OCI-LY3 (cell line): Measurements from ENCODE around the gene CHKB.
"Not testable (repeated sequence)": the region's sequence is repeated elsewhere in the genome, so short reads cannot be mapped to it uniquely, and the experiment has no call there.

ENCODE experiments used
- H2AFZ ChIP-seq: fragments of 200-600, 300-600 bp; shearing (Covaris generic); 2 replicates; pipeline ENCODE4 v1.6.0; 2014; ENCODE audit warnings: antibody characterized with exemption, low read depth, low read length
- H3K27ac ChIP-seq: fragments of 200-600, 300-600 bp; sonication (generic); 2 replicates; pipeline ENCODE4 v1.5.1; 2014; ENCODE audit warnings: mild to moderate bottlenecking, low read length, moderate library complexity, mixed read lengths
- H3K27me3 ChIP-seq: fragments of 200-600, 300-600 bp; sonication (generic); 2 replicates; pipeline ENCODE4 v1.6.1; 2014; ENCODE audit warnings: low read depth, low read length, mixed read lengths
- H3K36me3 ChIP-seq: fragments of 200-600, 300-600 bp; sonication (generic); replicated peaks from 2 replicates; pipeline ENCODE3; 2014; ENCODE audit warnings: low read depth, low read length, mixed read lengths
- H3K4me1 ChIP-seq: fragments of 300-600, 200-600 bp; sonication (generic); 2 replicates; pipeline ENCODE4 v1.6.1; 2014; ENCODE audit warnings: low read length, mixed read lengths
- H3K4me2 ChIP-seq: fragments of 200-600, 300-600 bp; sonication (generic); 2 replicates; pipeline ENCODE4 v1.6.1; 2014; ENCODE audit warnings: low read length, mixed read lengths
- H3K4me3 ChIP-seq: fragments of 300-600, 200-600 bp; sonication (generic); 2 replicates; pipeline ENCODE4 v1.5.1; 2014; ENCODE audit warnings: antibody characterized with exemption, mild to moderate bottlenecking, low read length, moderate library complexity
- H3K79me2 ChIP-seq: fragments of 300-600, 200-600 bp; shearing (Covaris generic); 2 replicates; pipeline ENCODE4 v1.6.1; 2014; ENCODE audit warnings: mild to moderate bottlenecking, low read length, mixed read lengths
- H3K9ac ChIP-seq: fragments of 300-600, 200-600 bp; shearing (Covaris generic); 2 replicates; pipeline ENCODE4 v1.6.0; 2014; ENCODE audit warnings: mild to moderate bottlenecking, low read length, moderate library complexity
- H3K9me3 ChIP-seq: fragments of 200-600, 300-600 bp; shearing (Covaris generic); 2 replicates; pipeline ENCODE4 v1.6.1; 2014; ENCODE audit warnings: low read length, mixed read lengths; ENCODE audit not compliant: insufficient read depth
- H4K20me1 ChIP-seq: fragments of 200-600, 300-600 bp; sonication (generic); 2 replicates; pipeline ENCODE4 v1.6.1; 2016; ENCODE audit warnings: low read length, mixed read lengths; ENCODE audit not compliant: insufficient read depth
- EZH2phosphoT487 ChIP-seq: fragments of 200-600 bp; shearing (Covaris generic); IDR thresholded peaks from 2 replicates; pipeline ENCODE4 v1.6.1; 2018; ENCODE audit warnings: antibody characterized with exemption, mixed run types, low read depth
- TF ChIP-seq, protein P1 (sequence below): fragments of 200-600, 300-600 bp; sonication (generic); IDR thresholded peaks from 2 replicates; pipeline ENCODE4 v1.5.1; 2014; ENCODE audit warnings: antibody characterized with exemption, low read length, low read depth

CHKB gene

DNA sequence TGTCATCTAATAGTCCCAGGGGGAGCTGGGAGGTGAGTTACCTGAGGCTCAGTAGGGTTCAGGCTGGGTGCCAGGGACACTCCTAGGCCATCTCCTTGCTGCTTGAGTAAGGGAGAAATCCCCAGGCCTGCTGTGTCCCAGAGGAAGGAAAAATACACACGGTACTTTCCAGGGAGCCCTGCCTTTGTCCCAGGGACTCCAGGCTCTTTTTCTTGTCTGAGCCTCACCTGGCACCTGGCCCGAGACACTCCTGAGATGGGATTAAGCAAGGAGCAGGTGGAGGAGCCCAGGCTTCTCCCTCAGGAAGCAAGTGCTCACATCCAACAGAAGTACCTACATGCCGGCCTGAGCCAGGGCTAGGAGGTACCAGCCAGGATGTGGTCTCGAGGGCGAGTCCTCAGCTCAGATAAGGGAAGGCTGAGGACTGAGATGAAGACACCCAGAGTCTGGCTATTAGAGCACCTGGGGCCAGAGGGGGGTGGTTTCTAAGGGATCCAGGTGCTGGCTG, 37.8 kb downstream of the CHKB start:
- H3K4me1 ChIP-seq: peaks cover 52% of the 10 kb centered on the region
- peak overlapping the region; percentile 65 for H3K4me2 ChIP-seq

DNA sequence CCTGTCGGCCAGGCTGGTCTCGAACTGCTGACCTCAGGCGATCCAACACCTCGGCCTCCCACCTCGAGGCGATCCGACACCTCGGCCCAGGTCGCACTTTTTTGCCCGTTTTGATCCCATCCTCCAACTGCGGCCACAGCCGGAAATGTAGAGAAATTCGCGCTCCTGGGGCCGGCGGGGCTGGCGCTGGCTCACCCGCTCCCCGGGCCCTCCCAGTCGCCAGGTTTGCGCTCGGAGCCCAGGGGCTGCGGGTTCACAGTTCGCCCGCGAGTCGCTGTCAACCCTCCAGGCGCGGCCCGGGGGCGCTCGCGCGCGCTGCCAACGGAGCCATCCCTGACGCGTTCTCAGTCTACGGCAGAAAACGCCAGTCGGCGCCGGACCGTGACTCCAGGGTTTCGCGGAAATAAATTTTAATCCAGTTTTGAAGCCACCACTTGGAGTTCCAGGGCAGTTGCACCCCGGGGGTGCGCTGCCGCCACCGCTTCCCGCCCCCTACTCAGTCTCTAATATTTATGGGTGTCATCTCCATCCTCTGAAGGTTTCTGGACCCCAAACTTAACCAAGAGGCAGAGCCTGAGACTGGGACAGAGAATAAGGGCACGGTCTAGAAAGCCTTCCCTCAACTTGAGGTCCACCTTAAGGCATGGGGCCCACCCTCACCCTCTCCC, 38.4 kb downstream of the CHKB start:
- peak overlapping the region; percentile 57 for H3K4me3 ChIP-seq
- H3K79me2 ChIP-seq: no peaks in the 10 kb centered on the region
- H4K20me1 ChIP-seq: no peaks in the 10 kb centered on the region
- H3K27me3 ChIP-seq: no peaks in the 10 kb centered on the region
- H2AFZ ChIP-seq: peak overlapping the region; percentile 62; the same call in 1 of the 2 replicates
- TF ChIP-seq EZH2phosphoT487: no peak
- TF ChIP-seq, protein P1, sequence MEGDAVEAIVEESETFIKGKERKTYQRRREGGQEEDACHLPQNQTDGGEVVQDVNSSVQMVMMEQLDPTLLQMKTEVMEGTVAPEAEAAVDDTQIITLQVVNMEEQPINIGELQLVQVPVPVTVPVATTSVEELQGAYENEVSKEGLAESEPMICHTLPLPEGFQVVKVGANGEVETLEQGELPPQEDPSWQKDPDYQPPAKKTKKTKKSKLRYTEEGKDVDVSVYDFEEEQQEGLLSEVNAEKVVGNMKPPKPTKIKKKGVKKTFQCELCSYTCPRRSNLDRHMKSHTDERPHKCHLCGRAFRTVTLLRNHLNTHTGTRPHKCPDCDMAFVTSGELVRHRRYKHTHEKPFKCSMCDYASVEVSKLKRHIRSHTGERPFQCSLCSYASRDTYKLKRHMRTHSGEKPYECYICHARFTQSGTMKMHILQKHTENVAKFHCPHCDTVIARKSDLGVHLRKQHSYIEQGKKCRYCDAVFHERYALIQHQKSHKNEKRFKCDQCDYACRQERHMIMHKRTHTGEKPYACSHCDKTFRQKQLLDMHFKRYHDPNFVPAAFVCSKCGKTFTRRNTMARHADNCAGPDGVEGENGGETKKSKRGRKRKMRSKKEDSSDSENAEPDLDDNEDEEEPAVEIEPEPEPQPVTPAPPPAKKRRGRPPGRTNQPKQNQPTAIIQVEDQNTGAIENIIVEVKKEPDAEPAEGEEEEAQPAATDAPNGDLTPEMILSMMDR: peak; percentile 55
- peak overlapping the region; percentile 65 for H3K4me2 ChIP-seq
- peak overlapping the region; percentile 22; the same call in 1 of the 2 replicates for H3K27ac ChIP-seq
- no peaks in the 10 kb centered on the region for H3K9me3 ChIP-seq
- H3K4me1 ChIP-seq: peaks cover 55% of the 10 kb centered on the region
- peak overlapping the region; percentile 50 for H3K9ac ChIP-seq
- H3K36me3 ChIP-seq: no peaks in the 10 kb centered on the region

More for the DNA sequence above, 37.8 kb downstream of the CHKB start:
- Histone ChIP-seq H2AFZ (no peak overlapping the region), H3K9ac (peak overlapping the region; percentile 50), H3K79me2 (no peaks in the 10 kb centered on the region), H3K27ac (peak overlapping the region; percentile 22; the same call in 1 of the 2 replicates), H3K9me3 (no peaks in the 10 kb centered on the region), H3K4me3 (peak overlapping the region; percentile 57), H3K27me3 (no peaks in the 10 kb centered on the region), H3K36me3 (no peaks in the 10 kb centered on the region), H4K20me1 (no peaks in the 10 kb centered on the region)
- no peak for TF ChIP-seq EZH2phosphoT487
- TF ChIP-seq, protein P1: no peak

DNA sequence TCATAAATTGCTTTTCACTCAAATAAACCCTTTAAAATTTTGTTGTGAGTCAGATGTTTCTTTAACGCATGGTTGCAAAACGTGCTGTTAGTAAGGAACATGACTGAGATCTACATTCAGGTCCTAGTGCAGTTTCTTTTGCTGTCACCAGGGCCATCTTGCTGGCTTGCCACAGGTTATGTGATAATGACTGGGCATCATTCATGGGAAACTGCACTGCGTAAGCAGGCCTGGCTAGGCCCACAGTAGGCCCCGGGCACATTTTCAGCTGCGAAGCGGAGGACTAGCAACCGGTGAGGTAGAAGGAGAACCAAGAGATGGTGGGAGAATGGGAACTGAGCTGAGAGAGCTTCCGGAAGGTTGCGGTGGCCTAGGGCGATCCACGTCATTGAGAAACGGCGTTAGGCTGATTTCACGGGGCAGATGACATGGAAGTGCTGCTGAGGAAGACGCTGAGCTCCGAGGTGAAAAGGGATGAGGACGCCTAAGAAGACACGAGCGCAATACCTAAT, 40.2 kb downstream of the CHKB start:
- no peak for TF ChIP-seq EZH2phosphoT487
- TF ChIP-seq, protein P1: no peak
- Histone ChIP-seq H3K27me3 (no peaks in the 10 kb centered on the region), H3K79me2 (no peaks in the 10 kb centered on the region), H4K20me1 (no peaks in the 10 kb centered on the region), H2AFZ (peak overlapping the region; percentile 41; the same call in 1 of the 2 replicates), H3K4me2 (peak overlapping the region; percentile 62), H3K9me3 (no peaks in the 10 kb centered on the region), H3K27ac (peak overlapping the region; percentile 100), H3K4me3 (peak overlapping the region; percentile 27), H3K36me3 (peaks cover 3% of the 10 kb centered on the region), H3K4me1 (peaks cover 70% of the 10 kb centered on the region), H3K9ac (peak overlapping the region; percentile 60; the same call in 1 of the 2 replicates)

DNA sequence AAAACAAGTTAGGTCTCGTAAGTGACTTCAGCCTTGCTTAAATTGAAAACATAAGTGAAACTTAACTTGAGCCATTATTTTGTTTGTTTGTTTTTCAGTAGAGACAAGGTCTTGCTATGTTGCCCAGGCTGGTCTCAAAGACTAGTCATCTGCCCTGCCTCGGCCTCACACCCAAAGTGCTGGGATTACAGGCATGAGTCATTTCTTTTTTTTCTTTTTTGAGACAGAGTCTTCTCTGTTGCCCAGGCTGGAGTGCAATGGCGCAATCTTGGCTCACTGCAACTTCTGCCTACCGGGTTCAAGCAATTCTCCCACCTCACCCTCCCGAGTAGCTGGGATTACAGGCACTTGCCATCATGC, 41.0 kb downstream of the CHKB start:
- not testable (repeated sequence) for H3K36me3 ChIP-seq, H3K27me3 ChIP-seq, H2AFZ ChIP-seq, H3K9me3 ChIP-seq, H4K20me1 ChIP-seq, H3K79me2 ChIP-seq
- H3K27ac ChIP-seq: peak overlapping the region; percentile 100
- H3K9ac ChIP-seq: peak overlapping the region; percentile 60
- peak overlapping the region; percentile 27 for H3K4me3 ChIP-seq
- peak overlapping the region; percentile 62 for H3K4me2 ChIP-seq
- H3K4me1 ChIP-seq: peaks cover 70% of the 10 kb centered on the region
